MM.1S (cell line): Measurements from ENCODE around the gene CPSF4.

Experiments
- DNase-seq: peaks from one replicate; pipeline ENCODE4 v3.0.0-alpha.2; 2015
- H2AFZ ChIP-seq: fragments of 300-600 bp; sonication (generic); 2 replicates; pipeline ENCODE4 v1.6.0; 2016; ENCODE audit warnings: antibody characterized with exemption, low read length
- H3F3A ChIP-seq: fragments of 300-600 bp; sonication (generic); 2 replicates; pipeline ENCODE4 v1.6.1; 2016; ENCODE audit warnings: mild to moderate bottlenecking, antibody characterized with exemption, low read length, moderate library complexity, mixed read lengths; ENCODE audit not compliant: insufficient read depth
- H3K27ac ChIP-seq: fragments of 300-600 bp; sonication (generic); 2 replicates; pipeline ENCODE4 v1.5.1; 2016; ENCODE audit warnings: mild to moderate bottlenecking, low read length
- H3K27me3 ChIP-seq: fragments of 300-600 bp; sonication (generic); replicated peaks from 2 replicates; pipeline ENCODE4 v1.6.0; 2016; ENCODE audit warnings: low read length; ENCODE audit not compliant: insufficient read depth
- H3K36me3 ChIP-seq: fragments of 300-600 bp; sonication (generic); replicated peaks from 2 replicates; pipeline ENCODE4 v1.6.1; 2016; ENCODE audit warnings: mild to moderate bottlenecking, low read length, mixed read lengths; ENCODE audit not compliant: insufficient read depth
- H3K4me1 ChIP-seq: fragments of 300-600 bp; sonication (generic); 2 replicates; pipeline ENCODE4 v1.6.1; 2016; ENCODE audit warnings: low read length, mixed read lengths
- H3K4me2 ChIP-seq: fragments of 300-600 bp; sonication (generic); 2 replicates; pipeline ENCODE4 v1.6.0; 2016; ENCODE audit warnings: low read depth, low read length
- H3K4me3 ChIP-seq: fragments of 300-600 bp; sonication (generic); 2 replicates; pipeline ENCODE4 v1.5.1; 2016; ENCODE audit warnings: low read length, mixed read lengths
- H3K79me2 ChIP-seq: fragments of 300-600 bp; sonication (generic); 2 replicates; pipeline ENCODE4 v1.6.1; 2016; ENCODE audit warnings: mixed run types, low read length, mixed read lengths
- H3K9ac ChIP-seq: fragments of 300-600 bp; sonication (generic); 2 replicates; pipeline ENCODE4 v1.6.1; 2016; ENCODE audit warnings: low read length, mixed read lengths
- H3K9me2 ChIP-seq: fragments of 300-600 bp; sonication (generic); replicated peaks from 2 replicates; pipeline ENCODE4 v1.6.1; 2016; ENCODE audit warnings: mild to moderate bottlenecking, low read length, mixed read lengths; ENCODE audit not compliant: insufficient read depth
- H3K9me3 ChIP-seq: fragments of 300-600 bp; sonication (generic); replicated peaks from 2 replicates; pipeline ENCODE4 v1.6.1; 2016; ENCODE audit warnings: mild to moderate bottlenecking, low read length, mixed read lengths; ENCODE audit not compliant: insufficient read depth
- H4K20me1 ChIP-seq: fragments of 300-600 bp; sonication (generic); 2 replicates; pipeline ENCODE4 v1.6.1; 2016; ENCODE audit warnings: mild to moderate bottlenecking, low read length, moderate library complexity, mixed read lengths; ENCODE audit not compliant: insufficient read depth
- EZH2 ChIP-seq: fragments of 300-600 bp; sonication (generic); optimal IDR thresholded peaks from 2 replicates; pipeline ENCODE3; 2017; ENCODE audit warnings: low read depth, mild to moderate bottlenecking, antibody characterized with exemption, low read length, mixed read lengths
- EZH2phosphoT487 ChIP-seq: fragments of 300-600 bp; sonication (generic); IDR thresholded peaks from 2 replicates; pipeline ENCODE4 v1.6.1; 2018; ENCODE audit warnings: antibody characterized with exemption, low read length
- TF ChIP-seq, protein P1 (sequence below): fragments of 300-600 bp; sonication (generic); IDR thresholded peaks from 2 replicates; pipeline ENCODE4 v1.5.1; 2016; ENCODE audit warnings: antibody characterized with exemption, low read length, mixed read lengths

CPSF4 gene

DNA sequence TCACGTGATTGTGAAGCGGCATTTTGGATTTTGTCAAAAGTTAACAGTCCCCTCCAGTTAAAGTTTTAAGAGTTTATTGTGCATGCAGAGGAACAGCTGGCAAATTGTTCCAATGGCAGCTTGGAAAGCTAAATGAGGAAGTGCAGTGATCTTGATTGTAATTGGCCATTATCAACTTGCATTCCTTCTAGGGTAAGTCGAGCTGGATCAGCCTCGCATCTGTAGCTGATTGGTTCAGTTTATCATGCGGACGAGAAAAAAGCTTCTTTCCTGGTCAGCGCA is 34.5 kb downstream of the CPSF4 start:
- Histone ChIP-seq H3K4me1 (peaks cover 3% of the 10 kb centered on the region; the same call in 1 of the 2 replicates), H3F3A (0 out of 2 replicates have a peak, but pooled peaks cover 4% of the 10 kb centered on the region), H3K27me3 (peaks cover 11% of the 10 kb centered on the region), H3K9me3 (no peaks in the 10 kb centered on the region), H3K36me3 (no peaks in the 10 kb centered on the region), H2AFZ (peak overlapping the region; percentile 81), H4K20me1 (no peaks in the 10 kb centered on the region), H3K79me2 (peaks cover 48% of the 10 kb centered on the region), H3K9me2 (no peaks in the 10 kb centered on the region), H3K4me3 (peak overlapping the region; percentile 91), H3K9ac (peak overlapping the region; percentile 77), H3K4me2 (peak overlapping the region; percentile 71), H3K27ac (peak overlapping the region; percentile 68; the same call in 1 of the 2 replicates)
- DNase-seq, result peak; percentile 37
- TF ChIP-seq EZH2phosphoT487 (no peak), EZH2 (no peak)
- TF ChIP-seq, protein P1, sequence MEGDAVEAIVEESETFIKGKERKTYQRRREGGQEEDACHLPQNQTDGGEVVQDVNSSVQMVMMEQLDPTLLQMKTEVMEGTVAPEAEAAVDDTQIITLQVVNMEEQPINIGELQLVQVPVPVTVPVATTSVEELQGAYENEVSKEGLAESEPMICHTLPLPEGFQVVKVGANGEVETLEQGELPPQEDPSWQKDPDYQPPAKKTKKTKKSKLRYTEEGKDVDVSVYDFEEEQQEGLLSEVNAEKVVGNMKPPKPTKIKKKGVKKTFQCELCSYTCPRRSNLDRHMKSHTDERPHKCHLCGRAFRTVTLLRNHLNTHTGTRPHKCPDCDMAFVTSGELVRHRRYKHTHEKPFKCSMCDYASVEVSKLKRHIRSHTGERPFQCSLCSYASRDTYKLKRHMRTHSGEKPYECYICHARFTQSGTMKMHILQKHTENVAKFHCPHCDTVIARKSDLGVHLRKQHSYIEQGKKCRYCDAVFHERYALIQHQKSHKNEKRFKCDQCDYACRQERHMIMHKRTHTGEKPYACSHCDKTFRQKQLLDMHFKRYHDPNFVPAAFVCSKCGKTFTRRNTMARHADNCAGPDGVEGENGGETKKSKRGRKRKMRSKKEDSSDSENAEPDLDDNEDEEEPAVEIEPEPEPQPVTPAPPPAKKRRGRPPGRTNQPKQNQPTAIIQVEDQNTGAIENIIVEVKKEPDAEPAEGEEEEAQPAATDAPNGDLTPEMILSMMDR, result no peak

DNA sequence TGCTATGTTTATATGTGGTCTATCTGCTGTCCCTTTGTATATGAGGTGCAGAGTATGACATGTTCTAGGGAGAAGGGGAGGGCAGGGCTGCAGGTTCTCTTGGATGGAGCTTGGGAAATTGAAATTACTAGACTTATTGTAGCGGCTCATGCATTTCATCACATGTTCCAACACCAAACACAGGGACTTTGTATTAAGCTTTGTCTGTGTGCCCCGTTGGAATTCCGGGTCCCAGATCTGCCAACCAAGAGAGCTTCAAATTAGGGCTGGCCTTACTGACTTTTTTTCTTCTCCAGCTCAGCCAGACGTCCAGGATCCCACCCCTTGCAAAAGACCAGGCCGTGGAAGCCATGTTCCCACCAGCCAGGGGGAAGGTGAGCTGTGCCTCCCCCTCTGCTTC is 37.4 kb downstream of the CPSF4 start:
- Histone ChIP-seq H3K4me2 (no peak overlapping the region), H3F3A (0 out of 2 replicates have a peak, but pooled peaks cover 4% of the 10 kb centered on the region), H2AFZ (no peak overlapping the region), H3K79me2 (peaks cover 64% of the 10 kb centered on the region), H3K4me3 (no peak overlapping the region), H3K9ac (no peak overlapping the region), H3K9me3 (no peaks in the 10 kb centered on the region), H3K4me1 (peaks cover 3% of the 10 kb centered on the region; the same call in 1 of the 2 replicates), H3K27me3 (no peaks in the 10 kb centered on the region), H3K27ac (no peak overlapping the region), H3K36me3 (no peaks in the 10 kb centered on the region), H4K20me1 (no peaks in the 10 kb centered on the region), H3K9me2 (no peaks in the 10 kb centered on the region)
- no peak for DNase-seq
- no peak for TF ChIP-seq EZH2
- TF ChIP-seq EZH2phosphoT487, result no peak
- TF ChIP-seq, protein P1, result no peak

DNA sequence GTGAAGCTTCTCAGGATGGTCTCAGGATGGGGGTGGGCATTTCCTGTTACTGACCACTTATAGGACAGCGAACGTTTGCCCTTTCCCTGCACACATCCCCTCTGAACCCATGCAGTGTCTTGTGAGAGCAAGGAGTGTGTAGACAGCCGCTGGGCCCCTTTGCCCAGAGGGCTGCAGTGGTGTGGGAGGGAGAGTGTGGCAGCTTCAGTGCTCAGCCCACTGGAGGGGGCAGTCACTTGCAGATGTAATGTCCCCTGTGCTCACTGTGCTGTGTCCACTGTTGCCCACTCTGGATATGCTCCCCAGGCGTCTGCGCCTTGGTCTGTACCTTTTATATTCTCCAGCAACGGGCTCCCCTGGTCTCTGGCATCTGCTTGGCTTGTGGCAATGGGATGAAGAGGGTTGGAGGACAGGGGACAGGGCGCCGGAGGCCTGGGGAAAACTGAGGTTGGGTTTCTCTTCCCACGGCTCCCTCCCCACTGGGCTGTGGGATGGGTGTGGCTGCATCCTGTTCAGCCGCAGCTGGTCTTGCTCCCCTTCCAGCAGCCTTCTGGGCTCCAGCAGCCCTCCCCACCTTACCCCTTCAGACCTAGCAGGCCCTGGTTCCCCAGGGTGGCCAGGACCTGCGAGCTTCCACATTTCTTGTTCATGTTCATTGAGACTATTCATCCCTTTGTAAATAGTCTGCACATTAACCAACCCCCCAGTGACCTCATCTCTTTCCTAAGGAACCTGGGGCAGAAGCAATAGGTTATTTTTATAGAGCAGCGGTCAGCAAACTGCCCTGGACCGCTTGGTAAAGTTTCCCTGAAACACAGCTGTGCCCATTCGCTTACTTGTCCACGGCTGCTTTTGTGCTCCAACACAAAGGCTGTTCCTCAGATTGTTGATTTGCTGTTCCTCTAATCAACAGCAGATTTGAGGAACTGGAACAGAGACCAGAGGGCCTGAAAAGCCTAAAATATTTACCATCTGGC is 40.0 kb downstream of the CPSF4 start:
- no peaks in the 10 kb centered on the region; the same call in 1 of the 2 replicates for H3K36me3 ChIP-seq
- peaks cover 53% of the 10 kb centered on the region for H3K79me2 ChIP-seq
- TF ChIP-seq EZH2, result no peak
- TF ChIP-seq, protein P1, result no peak
- TF ChIP-seq EZH2phosphoT487, result no peak
- H3K4me2 ChIP-seq, result no peak overlapping the region
- no peaks in the 10 kb centered on the region for H3F3A ChIP-seq
- H3K9ac ChIP-seq, result no peak overlapping the region
- no peaks in the 10 kb centered on the region for H3K9me2 ChIP-seq
- H3K27ac ChIP-seq, result no peak overlapping the region
- no peaks in the 10 kb centered on the region for H3K27me3 ChIP-seq
- no peaks in the 10 kb centered on the region for H3K9me3 ChIP-seq
- H3K4me1 ChIP-seq, result no peaks in the 10 kb centered on the region; the same call in 1 of the 2 replicates
- no peak overlapping the region for H2AFZ ChIP-seq
- H4K20me1 ChIP-seq, result no peaks in the 10 kb centered on the region
- no peak overlapping the region for H3K4me3 ChIP-seq
- DNase-seq, result no peak
